K562 (cell line): Measurements from ENCODE around the gene C1GALT1C1L. TPM values are rescaled to one million over a fixed set of nuclear protein-coding genes. Genes with fewer than 3 reads are reported as not detected.
A peak's percentile ranks its signal among the peaks of the same experiment; 100 is the strongest.

Experiments used
- ATAC-seq: fragments of 200-7000 bp; cut with Tn5 transposase; 3 replicates; pipeline ENCODE4 v1.9.1; 2020; ENCODE audit warnings: moderate library complexity
- BruUV-seq: library from RNA; stranded (reverse); fragments of 400-500 nt; replicated peaks from 2 replicates; lab custom pipeline; 2021; lab: Mats Ljungman, UMichigan
- CTCF ChIA-PET: fragments of 300-600 bp; formaldehyde crosslinking; extraction: SDS; loops from one replicate; lab custom pipeline; 2021; ENCODE audit warnings: low intra/inter-chr PET ratio; lab: Yijun Ruan, JAX
- POLR2A ChIA-PET: fragments of 300-600, 350-650 bp; sonication (Branson Sonifier 250); formaldehyde crosslinking; extraction: SDS; loops from one replicate; lab custom pipeline; 2021; ENCODE audit warnings: antibody characterized with exemption, inconsistent platforms; lab: Yijun Ruan, JAX
- DNase-seq, 4 experiments: peaks; one replicate each; pipeline versions ENCODE4 v3.0.0 to v3.0.0-alpha.2; 2011 to 2018; ENCODE audit warnings: low spot score in 3 of 4, mixed read lengths in 3 of 4; ENCODE audit errors: extremely low read depth in 1 of 4
- FAIRE-seq: peaks from 2 replicates; lab custom pipeline; 2011; peaks lifted over from hg19 to GRCh38; lab: Jason Lieb, UNC
- H2AFZ ChIP-seq: 2 replicates; pipeline ENCODE4 v1.6.0; 2011; ENCODE audit warnings: low read depth, low read length, control low read depth, inconsistent platforms
- H3K27ac ChIP-seq: fragments of 200-600 bp; 3 replicates; pipeline ENCODE4 v1.8.0; 2011; ENCODE audit warnings: low read depth, mild to moderate bottlenecking, control low read depth, inconsistent platforms, low read length, moderate library complexity, mixed read lengths; ENCODE audit errors: extremely low read depth
- H3K27me3 ChIP-seq, 2 experiments: fragments of 300-600 bp in 1 of 2; 2 replicates in 1 of 2; 3 replicates in 1 of 2; pipeline versions ENCODE4 v1.6.0 to v1.8.0; 2011; ENCODE audit warnings: inconsistent platforms in 2 of 2, low read length in 2 of 2, mild to moderate bottlenecking in 1 of 2, mixed read lengths in 1 of 2, moderate library complexity in 1 of 2; ENCODE audit not compliant: control insufficient read depth in 2 of 2, insufficient read depth in 2 of 2
- H3K36me3 ChIP-seq: fragments of 300-600 bp; 3 replicates; pipeline ENCODE4 v1.8.0; 2011; ENCODE audit warnings: mild to moderate bottlenecking, low read length, inconsistent platforms; ENCODE audit not compliant: control insufficient read depth, insufficient read depth
- H3K4me1 ChIP-seq, 2 experiments: fragments of 200-600 bp in 1 of 2; replicated peaks in 1 of 2; 2 replicates in 1 of 2; 3 replicates in 1 of 2; pipeline versions ENCODE4 v1.5.1 to v1.8.0; 2011; ENCODE audit warnings: inconsistent platforms in 2 of 2, low read length in 2 of 2, mild to moderate bottlenecking in 1 of 2, mixed read lengths in 1 of 2, moderate library complexity in 1 of 2; ENCODE audit not compliant: control insufficient read depth in 2 of 2, insufficient read depth in 2 of 2
- H3K4me2 ChIP-seq: 2 replicates; pipeline ENCODE4 v1.6.1; 2011; ENCODE audit warnings: low read length, control low read depth, inconsistent platforms, mixed read lengths; ENCODE audit not compliant: insufficient read depth
- H3K4me3 ChIP-seq: fragments of 200-600 bp; sonication (generic), shearing (Covaris generic); 2 replicates; pipeline ENCODE4 v1.5.1; 2016; ENCODE audit warnings: control low read depth, inconsistent platforms
- H3K79me2 ChIP-seq: fragments of 200-600 bp; 3 replicates; pipeline ENCODE4 v1.8.0; 2011; ENCODE audit warnings: low read length, inconsistent platforms; ENCODE audit not compliant: control insufficient read depth, insufficient read depth
- H3K9ac ChIP-seq, 2 experiments: 2 replicates each; pipeline versions ENCODE4 v1.6.0 to v1.6.1; 2011; ENCODE audit warnings: low read depth in 2 of 2, low read length in 2 of 2, control low read depth in 1 of 2, inconsistent platforms in 1 of 2, mild to moderate bottlenecking in 1 of 2, mixed read lengths in 1 of 2; ENCODE audit not compliant: insufficient read depth in 1 of 2
- H3K9me1 ChIP-seq: one replicate; pipeline ENCODE4 v1.6.0; 2011; ENCODE audit warnings: inconsistent platforms, mild to moderate bottlenecking, low read length, moderate library complexity; ENCODE audit not compliant: control insufficient read depth, insufficient read depth
- H3K9me3 ChIP-seq: replicated peaks from 2 replicates; pipeline ENCODE4 v1.5.1; 2011; ENCODE audit warnings: low read depth, low read length, inconsistent platforms; ENCODE audit not compliant: control insufficient read depth, insufficient read depth
- H4K20me1 ChIP-seq: replicated peaks from 2 replicates; pipeline ENCODE4 v1.6.1; 2011; ENCODE audit warnings: low read length, inconsistent platforms, mixed read lengths; ENCODE audit not compliant: control insufficient read depth, insufficient read depth
- BRD9 ChIP-seq: fragments of 450-650 bp; IDR thresholded peaks from 2 replicates; pipeline ENCODE4 v1.6.1; 2018; ENCODE audit warnings: low read depth; ENCODE audit not compliant: partially characterized antibody
- BRF2 ChIP-seq: IDR thresholded peaks from 3 replicates; pipeline ENCODE4 v1.6.1; 2011; ENCODE audit warnings: borderline replicate concordance, mild to moderate bottlenecking; ENCODE audit not compliant: insufficient read length, insufficient read depth
- HDAC1 ChIP-seq, 2 experiments: fragments of 450-650 bp; IDR thresholded peaks; 2 replicates each; pipeline ENCODE4 v1.6.1; 2016 to 2017; ENCODE audit warnings: inconsistent platforms in 1 of 2, mild to moderate bottlenecking in 1 of 2, moderate library complexity in 1 of 2
- HLTF ChIP-seq: fragments of 450-650 bp; IDR thresholded peaks from 2 replicates; pipeline ENCODE4 v1.6.1; 2016
- HMBOX1 ChIP-seq: sonication (generic); IDR thresholded peaks from 2 replicates; pipeline ENCODE4 v1.6.1; 2016
- HMGXB4 ChIP-seq: sonication (generic); formaldehyde crosslinking; IDR thresholded peaks from 2 replicates; pipeline ENCODE4 v1.8.1; 2023; ENCODE audit warnings: mild to moderate bottlenecking, missing genetic modification reagents
- SIN3A ChIP-seq, 2 experiments: fragments of 150-350 bp in 1 of 2; IDR thresholded peaks; 2 replicates each; pipeline ENCODE4 v1.6.1; 2011 to 2016; ENCODE audit warnings: borderline replicate concordance in 2 of 2, low read depth in 2 of 2, low read length in 2 of 2, mild to moderate bottlenecking in 2 of 2, moderate library complexity in 2 of 2; ENCODE audit not compliant: control insufficient read depth in 1 of 2
- SRF ChIP-seq, 2 experiments: fragments of 250-450, 450-650 bp in 1 of 2; sonication (Bioruptor Pico) in 1 of 2; sonication (generic) in 1 of 2; formaldehyde crosslinking; IDR thresholded peaks; 2 replicates each; pipeline versions ENCODE4 v1.5.0 to v1.5.1; 2020 to 2022; ENCODE audit warnings: mild to moderate bottlenecking in 1 of 2, missing genetic modification reagents in 1 of 2
- THRB ChIP-seq: fragments of 450-650 bp; formaldehyde crosslinking; conservative IDR thresholded peaks from 2 replicates; pipeline ENCODE4 v1.4.0; 2022; ENCODE audit warnings: mild to moderate bottlenecking, missing genetic modification characterization
- ZFP36 ChIP-seq: fragments of 150-350 bp; IDR thresholded peaks from 2 replicates; pipeline ENCODE4 v1.6.1; 2018; ENCODE audit warnings: low read length, low read depth; ENCODE audit not compliant: partially characterized antibody
- ZNF140 ChIP-seq: fragments of 250-450 bp; sonication (Bioruptor Pico); IDR thresholded peaks from 2 replicates; pipeline ENCODE4 v1.8.0; 2021; ENCODE audit warnings: moderate library complexity, mild to moderate bottlenecking, inconsistent platforms
- ZNF274 ChIP-seq: IDR thresholded peaks from 2 replicates; pipeline ENCODE4 v1.6.1; 2011; ENCODE audit warnings: low read depth, mild to moderate bottlenecking, low read length, moderate library complexity, borderline replicate concordance
- ZNF384 ChIP-seq: IDR thresholded peaks from 2 replicates; pipeline ENCODE4 v1.6.1; 2012; ENCODE audit warnings: low read depth, low read length, improper control_type of control experiment
- ZNF740 ChIP-seq, 3 experiments: fragments of 200-800 bp in 1 of 3; sonication (Bioruptor generic) in 1 of 3; sonication (generic) in 1 of 3; formaldehyde crosslinking in 1 of 3; IDR thresholded peaks; 2 replicates each; pipeline versions ENCODE4 v1.6.1 to v1.8.0; 2016 to 2022; ENCODE audit warnings: mild to moderate bottlenecking in 2 of 3, missing compliant biosample characterization in 2 of 3, missing genetic modification characterization in 2 of 3, missing genetic modification reagents in 1 of 3
- WGBS: fragments of 100-300 bp; shearing (Covaris generic); methylation state at CpG from one replicate; pipeline ENCODE4 v1.1.6; 2016; ENCODE audit warnings: low coverage, mixed read lengths; ENCODE audit not compliant: insufficient coverage; ENCODE audit errors: missing lambda C conversion rate; 5-methylcytosine and 5-hydroxymethylcytosine counted together
- in situ Hi-C: fragments of 300-500 bp; cut with MboI; formaldehyde crosslinking; loops from 4 replicates; pipeline ENCODE4 v1.15.0; 2018; ENCODE audit warnings: inconsistent platforms, mixed read lengths
- intact Hi-C: fragments of 100-400 bp; cut with micrococcal nuclease; formaldehyde crosslinking; loops from 2 replicates; pipeline ENCODE4 v1.14.2; 2022
- polyA plus RNA-seq, 8 experiments: library from polyadenylated mRNA; depleted of rRNA in 4 of 8; stranded (reverse) in 5 of 8; unstranded in 3 of 8; fragments of >200 nt; fragmentation: Nextera tagmentation in 2 of 8; fragmentation: Illumina TruSeq in 1 of 8; extraction: Ambion mirVana in 2 of 8; extraction: Trizol in 1 of 8; gene quantifications; 2 replicates each; pipeline versions ENCODE4 v1.2.1 to v1.2.3, GENCODE V29; 2011 to 2014; ENCODE audit warnings: inconsistent platforms in 1 of 8, missing spikeins in 1 of 8
- total RNA-seq, 7 experiments: library from RNA; depleted of rRNA in 6 of 7; stranded (reverse); fragments of >200 nt in 6 of 7; fragmentation: Illumina TruSeq in 2 of 7; extraction: Trizol in 2 of 7; gene quantifications; 2 replicates each; pipeline versions ENCODE4 v1.2.1 to v1.2.3, GENCODE V29; 2011 to 2021; ENCODE audit warnings: low replicate concordance in 1 of 7

C1GALT1C1L gene
- total and polyA plus RNA-seq, 9 of the 15 experiments (the other 6 are each of a cell fraction or from before 2014, with no cell fraction given): 1.0 to 4.4 (median 1.9) TPM

GRCh38 chr2:43699761-43700160 is 23.5 kb upstream of the C1GALT1C1L start:
- FAIRE-seq: peak; percentile 40
- Histone ChIP-seq H2AFZ (peak overlapping the region; percentile 63), H3K4me2 (no peak overlapping the region), H3K9me3 (no peaks in the 10 kb centered on the region), H3K9ac (no peak overlapping the region), H4K20me1 (no peaks in the 10 kb centered on the region), H3K27me3 (no peaks in the 10 kb centered on the region), H3K27ac (no peak overlapping the region), H3K4me3 (no peak overlapping the region), H3K36me3 (no peaks in the 10 kb centered on the region), H3K4me1 (peaks cover 3 to 9% of the 10 kb centered on the region in 2 experiments; a peak in 2 of 5 replicates), H3K9me1 (no peaks in the 10 kb centered on the region), H3K79me2 (no peaks in the 10 kb centered on the region)
- BruUV-seq: no TSS peak
- in situ Hi-C loops (no loop called here), intact Hi-C loops (no loop called here)
- DNase-seq: no peak
- CTCF ChIA-PET: no interaction called here
- peak; percentile 31; the same call in 2 of the 3 replicates for ATAC-seq
- WGBS: 42% methylated on average over 3 of the region's 3 CpGs
- POLR2A ChIA-PET: interaction anchor here (0.7 to 1.2 kb wide), 5 partner anchors 15 to 26 kb away, joined by 3 to 4 read pairs (median 3); partner anchors contain the start of gene C1GALT1C1L
- no peak for TF ChIP-seq ZFP36
- no peak for TF ChIP-seq HDAC1 (IDR thresholded peaks at IDR 0.05)
- no peak for TF ChIP-seq HMGXB4 (CRISPR knock-in tag)
- TF ChIP-seq HLTF: no peak
- no peak for TF ChIP-seq BRD9
- TF ChIP-seq THRB (CRISPR knock-in tag): no peak
- no peak for TF ChIP-seq SRF (CRISPR knock-in tag; IDR thresholded peaks at IDR 0.05)
- TF ChIP-seq ZNF384: no peak
- TF ChIP-seq BRF2: no peak
- TF ChIP-seq ZNF274: no peak
- no peak for TF ChIP-seq HMBOX1
- TF ChIP-seq ZNF740 (CRISPR knock-in tag; IDR thresholded peaks at IDR 0.05): no peak
- TF ChIP-seq ZNF740 (tag; IDR thresholded peaks at IDR 0.05): no peak
- no peak for TF ChIP-seq ZNF140 (CRISPR knock-in tag)
- TF ChIP-seq SIN3A (IDR thresholded peaks at IDR 0.05; ENCODE audit: borderline replicate concordance in 2 of 2, control insufficient read depth in 1 of 2, low read depth in 2 of 2, low read length in 2 of 2): no peak
